HEK293T (cell line): Measurements from ENCODE around the gene ASPRV1.

Experiments
- ARNT ChIP-seq: fragments of 450-650 bp; IDR thresholded peaks from 2 replicates; pipeline ENCODE4 v1.6.1; 2017; ENCODE audit warnings: mild to moderate bottlenecking
- BHLHE40 ChIP-seq: fragments of 450-650 bp; IDR thresholded peaks from 2 replicates; pipeline ENCODE4 v1.6.1; 2016; ENCODE audit warnings: mild to moderate bottlenecking, moderate library complexity, borderline replicate concordance
- ELF4 ChIP-seq: fragments of 450-650 bp; IDR thresholded peaks from 2 replicates; pipeline ENCODE4 v1.6.1; 2017; ENCODE audit warnings: antibody characterized with exemption
- FOXA1 ChIP-seq: fragments of 450-650 bp; IDR thresholded peaks from 2 replicates; pipeline ENCODE4 v1.6.1; 2016; ENCODE audit warnings: mild to moderate bottlenecking
- FOXK2 ChIP-seq: fragments of 450-650 bp; IDR thresholded peaks from 2 replicates; pipeline ENCODE4 v1.6.1; 2016; ENCODE audit warnings: mild to moderate bottlenecking
- FOXM1 ChIP-seq: fragments of 450-650 bp; IDR thresholded peaks from 2 replicates; pipeline ENCODE4 v1.6.1; 2017; ENCODE audit warnings: mild to moderate bottlenecking, borderline replicate concordance
- LEF1 ChIP-seq: fragments of 450-650 bp; IDR thresholded peaks from 2 replicates; pipeline ENCODE4 v1.6.1; 2017; ENCODE audit warnings: mild to moderate bottlenecking, borderline replicate concordance
- NFRKB ChIP-seq: fragments of 450-650 bp; IDR thresholded peaks from 2 replicates; pipeline ENCODE4 v1.6.1; 2016; ENCODE audit warnings: mild to moderate bottlenecking, moderate library complexity
- SP1 ChIP-seq: fragments of 450-650 bp; IDR thresholded peaks from 2 replicates; pipeline ENCODE4 v1.6.1; 2017
- SUZ12 ChIP-seq: fragments of 450-650 bp; IDR thresholded peaks from 2 replicates; pipeline ENCODE4 v1.6.1; 2016; ENCODE audit warnings: mild to moderate bottlenecking
- TARDBP ChIP-seq: fragments of 450-650 bp; IDR thresholded peaks from 2 replicates; pipeline ENCODE4 v1.6.1; 2016
- ZNF384 ChIP-seq: fragments of 450-650 bp; IDR thresholded peaks from 2 replicates; pipeline ENCODE4 v1.6.1; 2016

DNA sequence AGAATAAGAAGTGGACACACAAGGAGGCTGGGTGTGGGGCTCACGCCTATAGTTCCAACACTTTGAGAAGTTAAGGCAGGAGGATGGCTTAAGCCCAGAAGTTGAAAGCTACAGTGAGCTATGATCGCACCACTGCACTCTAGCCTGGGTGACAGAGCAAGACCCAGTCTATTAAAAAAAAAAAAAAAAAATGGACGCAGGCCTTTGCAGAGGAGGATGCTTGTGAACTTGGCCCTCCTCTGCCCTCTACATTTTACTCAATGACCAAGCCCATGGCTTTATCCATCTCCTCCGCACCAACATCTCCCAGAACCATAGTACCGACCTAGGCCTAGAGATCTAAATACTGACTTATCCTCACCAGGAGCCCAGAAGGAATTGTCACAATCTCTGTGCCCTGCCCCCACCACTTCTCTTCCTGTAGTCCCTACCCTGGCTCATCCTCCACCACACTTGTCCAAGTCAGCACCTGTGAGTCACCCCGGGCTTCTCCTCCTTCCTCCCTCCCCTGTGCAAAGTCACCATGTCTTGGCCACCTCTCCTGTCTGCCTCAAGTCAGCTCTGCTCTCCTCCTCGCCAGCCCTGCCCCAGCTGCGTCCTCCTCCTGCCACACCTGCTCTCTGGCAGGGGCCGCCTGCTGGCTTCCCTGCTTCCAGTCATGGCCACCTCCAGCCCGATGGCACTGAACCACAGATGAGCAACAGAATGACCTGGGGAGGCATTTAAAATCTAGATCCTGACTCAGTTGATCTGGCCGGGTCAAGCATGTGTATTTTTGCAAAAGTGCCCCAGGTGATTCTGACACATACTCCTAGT is 35.8 kb upstream of the ASPRV1 start:
- no peak for TF ChIP-seq SUZ12
- no peak for TF ChIP-seq SP1
- no peak for TF ChIP-seq BHLHE40
- TF ChIP-seq FOXA1 = no peak
- TF ChIP-seq FOXM1 = no peak
- TF ChIP-seq ZNF384 = no peak
- no peak for TF ChIP-seq NFRKB
- TF ChIP-seq LEF1 = no peak
- no peak for TF ChIP-seq FOXK2
- TF ChIP-seq TARDBP = no peak
- TF ChIP-seq ARNT = no peak
- TF ChIP-seq ELF4 = no peak
